ENCODE data around the gene MYH11.
"Not testable (repeated sequence)": the region's sequence is repeated elsewhere in the genome, so short reads cannot be mapped to it uniquely, and the experiment has no call there.

The MYH11 gene

DNA sequence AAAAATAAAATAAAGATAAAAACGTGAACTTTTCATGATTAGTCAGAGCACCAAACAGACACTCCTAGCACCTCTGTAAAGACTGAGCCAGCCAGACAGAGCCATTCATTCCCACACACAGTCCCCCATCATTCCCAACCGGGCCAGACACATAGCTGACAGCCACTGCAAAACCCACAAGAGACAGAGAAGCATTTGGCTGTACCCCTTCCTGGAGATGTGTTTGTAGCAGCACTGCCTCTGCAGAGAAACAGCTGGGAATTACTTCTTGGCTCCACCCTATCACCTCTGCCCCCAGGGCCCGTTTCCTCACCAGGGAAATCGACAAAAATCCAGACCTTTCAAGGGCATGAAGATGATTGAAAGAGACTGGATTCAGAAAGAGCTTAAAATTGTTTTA, 46.4 kb downstream of the MYH11 start:
- no peak for DNase-seq (ENCODE audit: low read depth)

DNA sequence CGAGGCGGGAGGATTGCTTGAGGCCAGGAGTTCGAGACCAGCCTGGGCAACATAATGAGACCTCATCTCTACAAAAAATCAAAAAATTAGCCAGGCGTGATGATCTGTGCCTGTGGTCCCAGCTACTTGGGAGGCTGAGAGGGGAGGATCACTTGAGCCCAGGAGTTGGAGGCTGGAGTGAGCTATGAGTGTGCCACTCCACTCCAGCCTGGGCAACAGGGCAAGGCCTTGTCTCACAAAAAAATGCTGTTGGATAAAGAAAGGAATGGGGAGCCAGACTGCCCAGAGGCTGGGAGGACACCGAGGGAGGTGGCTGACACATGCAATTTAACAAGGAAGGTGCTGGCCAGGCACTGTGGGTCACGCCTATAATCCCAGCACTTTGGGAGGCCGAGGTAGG, 47.5 kb downstream of the MYH11 start:
- DNase-seq (ENCODE audit: low read depth), result not testable (repeated sequence)

DNA sequence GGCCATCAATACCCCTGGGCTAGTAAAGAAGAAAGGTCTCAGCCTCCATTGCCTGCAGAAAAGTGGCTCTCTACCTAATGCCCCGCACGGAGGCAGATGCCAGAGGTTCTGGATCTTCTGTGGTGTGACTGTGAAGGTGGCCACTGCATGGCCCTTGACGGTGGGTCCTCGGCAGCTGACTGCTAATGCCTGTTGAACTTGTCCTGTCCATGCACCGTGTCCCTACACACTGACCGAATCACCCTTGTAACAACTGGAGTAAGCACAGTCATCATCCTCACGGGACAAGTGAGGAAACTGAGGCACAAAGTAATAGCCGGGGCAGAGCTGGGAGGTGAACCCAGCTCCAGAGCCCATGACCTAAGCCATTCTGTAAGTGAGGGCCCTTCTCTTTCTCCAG, 48.8 kb downstream of the MYH11 start:
- DNase-seq (ENCODE audit: low read depth), result no peak

DNA sequence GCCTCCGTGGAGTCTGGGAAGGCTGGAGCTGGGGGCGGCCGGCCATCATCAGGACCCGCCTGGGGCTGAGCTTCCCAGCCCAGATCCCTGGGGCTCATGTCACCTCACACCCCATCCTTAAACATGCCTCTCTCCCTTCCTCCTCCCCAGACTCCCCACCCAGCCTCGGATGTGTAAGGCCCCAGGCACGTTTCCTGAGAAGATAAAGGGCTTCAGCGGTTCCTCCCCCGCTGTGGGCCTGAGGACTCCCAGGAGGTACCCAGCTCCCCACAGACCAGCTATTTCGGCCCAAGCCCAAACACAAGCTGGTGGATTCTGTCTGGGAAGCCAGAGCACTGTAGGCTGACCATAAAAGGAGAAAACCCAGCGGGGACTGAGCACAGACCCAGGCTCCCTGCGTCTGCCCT, 49.2 kb downstream of the MYH11 start:
- no peak for DNase-seq (ENCODE audit: low read depth)

DNA sequence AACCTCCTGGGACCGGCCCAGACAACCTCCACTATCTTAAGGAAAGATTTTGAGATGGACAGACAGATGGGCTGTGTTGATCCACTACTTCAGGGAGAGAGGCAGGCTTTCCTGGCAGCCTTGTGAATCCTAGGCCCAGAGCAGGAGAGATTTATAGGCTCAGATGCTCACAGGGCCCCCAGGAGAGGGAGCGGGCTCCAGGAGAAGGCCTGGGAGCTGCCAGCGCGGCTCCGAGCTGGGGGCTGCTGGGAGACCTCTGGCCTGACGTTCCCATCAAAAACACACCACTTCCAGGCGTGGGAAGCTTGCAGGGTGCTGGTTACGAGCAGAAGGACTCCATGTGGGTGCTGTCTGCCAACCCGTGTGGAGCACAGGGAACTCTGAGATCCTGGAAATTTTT, 53.2 kb downstream of the MYH11 start:
- DNase-seq (ENCODE audit: low read depth), result no peak

DNA sequence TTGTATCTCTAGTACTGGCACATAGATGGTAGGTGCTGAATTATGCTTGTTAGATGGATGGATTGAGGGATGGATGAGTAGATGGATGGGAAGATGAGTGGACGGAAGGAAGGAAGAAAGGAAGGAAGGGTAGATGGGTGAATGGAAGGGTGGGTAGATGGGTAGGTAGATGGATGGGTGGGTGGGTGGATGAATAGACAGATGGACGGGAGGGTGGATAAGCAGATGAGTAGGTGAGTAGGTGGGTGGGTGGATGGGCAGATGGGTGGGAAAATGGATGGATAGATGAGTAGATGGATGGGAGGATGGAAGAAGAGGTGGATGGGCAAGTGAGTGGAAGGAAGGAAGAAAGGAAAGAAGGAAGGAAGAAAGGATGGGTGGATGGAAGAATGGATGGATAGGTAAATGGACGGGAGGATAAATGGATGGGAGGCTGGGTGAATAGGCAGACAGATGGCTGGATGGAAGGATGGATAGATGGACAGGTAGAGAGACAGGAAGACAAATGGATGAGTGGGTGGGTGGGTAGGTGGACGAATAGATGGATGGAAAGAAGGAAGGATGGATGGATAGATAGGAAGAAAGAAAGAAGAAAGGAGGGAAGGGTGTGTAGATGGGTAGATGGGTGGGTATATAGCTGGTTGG, 56.9 kb downstream of the MYH11 start:
- DNase-seq (ENCODE audit: low read depth), result no peak

DNA sequence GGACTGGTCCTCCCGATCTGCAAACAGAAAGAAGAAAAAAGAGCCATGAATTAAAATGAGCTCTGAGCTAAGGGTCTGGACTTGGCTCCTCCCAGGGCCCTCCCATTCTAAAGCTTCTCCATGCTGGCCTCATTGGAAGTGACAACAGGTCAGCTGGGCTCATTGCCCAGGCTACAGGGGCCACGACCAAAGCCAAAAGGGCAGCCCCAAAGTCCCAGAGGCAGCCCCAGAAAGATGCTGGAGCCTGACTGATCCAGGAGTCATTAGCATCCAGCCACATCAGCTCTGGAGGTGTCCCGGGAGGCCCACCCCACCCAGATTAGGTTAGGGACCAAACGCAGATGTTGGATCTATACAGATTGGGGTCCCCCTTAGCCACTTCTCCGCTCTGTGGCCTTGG, 58.2 kb downstream of the MYH11 start:
- no peak for DNase-seq (ENCODE audit: low read depth)

DNA sequence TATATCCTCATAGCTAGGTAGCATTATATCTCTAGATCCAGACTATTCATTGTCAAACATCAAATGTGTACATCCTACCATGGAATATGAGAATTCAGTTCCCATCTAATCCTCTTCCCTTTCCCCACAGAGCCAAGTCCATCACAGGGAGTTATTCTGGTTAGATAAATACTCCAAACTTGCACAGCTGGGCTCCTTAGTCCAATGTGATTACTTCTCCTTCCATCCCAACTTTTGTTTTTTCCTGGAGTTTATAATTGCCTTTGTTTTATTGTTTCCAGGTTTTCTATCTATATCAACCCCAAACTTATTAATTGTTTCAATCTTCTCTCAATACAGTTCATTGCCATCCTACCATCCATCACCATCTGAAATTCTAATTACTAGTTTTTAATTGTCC, 59.9 kb downstream of the MYH11 start:
- DNase-seq (ENCODE audit: low read depth), result no peak

DNA sequence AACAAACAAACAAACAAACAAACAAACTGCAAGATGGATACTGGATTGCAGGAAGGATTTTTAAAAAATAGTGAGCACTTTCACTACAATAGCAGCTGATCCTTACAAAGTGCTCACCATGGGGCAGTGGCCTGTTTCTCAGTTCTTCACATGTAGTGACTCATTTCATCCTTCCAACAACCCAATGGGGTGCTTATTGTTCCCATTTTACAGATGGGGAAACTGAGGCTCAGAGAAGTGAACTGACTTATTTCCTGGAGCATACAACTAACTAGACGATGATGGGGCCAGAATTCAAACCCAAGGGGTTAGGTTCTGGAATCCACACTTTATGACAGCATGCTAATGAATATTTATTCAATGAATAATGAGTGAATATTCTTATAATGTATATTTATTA, 61.2 kb downstream of the MYH11 start:
- DNase-seq (ENCODE audit: low read depth), result no peak

DNA sequence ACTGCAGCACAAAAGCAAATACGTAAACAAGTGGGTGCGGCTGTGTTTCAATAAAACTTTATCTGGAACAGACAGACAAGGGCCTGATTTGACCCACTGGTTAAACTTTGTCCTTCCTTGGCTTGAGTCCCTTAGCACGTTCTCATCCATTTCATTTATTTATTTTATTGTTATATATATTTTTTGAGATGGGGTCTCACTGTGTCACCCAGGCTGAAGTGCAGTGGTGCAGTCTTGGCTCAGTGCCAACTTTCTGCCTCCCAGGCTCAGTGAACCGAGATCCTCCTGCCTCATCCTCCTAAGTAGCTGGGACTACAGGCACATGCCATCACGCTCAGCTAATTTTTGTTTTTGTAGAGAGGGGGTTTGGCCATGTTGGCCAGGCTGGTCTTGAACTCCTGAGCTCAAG, 64.3 kb downstream of the MYH11 start:
- no peak for DNase-seq (ENCODE audit: low read depth)

DNA sequence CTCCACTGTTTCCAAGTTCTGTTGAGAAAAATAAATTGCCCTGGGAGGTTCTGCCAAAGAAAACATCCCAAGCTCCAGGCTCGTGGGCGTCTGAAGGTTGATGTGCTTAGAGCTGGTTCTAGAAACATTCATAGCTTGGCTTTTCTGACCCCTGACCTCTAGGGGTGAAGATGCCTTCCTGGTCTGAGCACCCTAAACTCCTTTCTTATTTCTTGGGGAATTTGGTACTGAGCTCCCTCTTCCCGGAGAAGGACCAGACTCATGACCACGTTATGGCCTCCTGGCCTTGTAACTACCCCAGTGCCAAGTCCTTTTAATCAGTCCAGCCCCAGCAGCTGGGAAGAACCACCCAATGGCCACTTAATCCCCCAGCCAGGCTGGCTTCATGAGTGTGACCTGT, 66.4 kb downstream of the MYH11 start:
- no peak for DNase-seq (ENCODE audit: low read depth)

DNA sequence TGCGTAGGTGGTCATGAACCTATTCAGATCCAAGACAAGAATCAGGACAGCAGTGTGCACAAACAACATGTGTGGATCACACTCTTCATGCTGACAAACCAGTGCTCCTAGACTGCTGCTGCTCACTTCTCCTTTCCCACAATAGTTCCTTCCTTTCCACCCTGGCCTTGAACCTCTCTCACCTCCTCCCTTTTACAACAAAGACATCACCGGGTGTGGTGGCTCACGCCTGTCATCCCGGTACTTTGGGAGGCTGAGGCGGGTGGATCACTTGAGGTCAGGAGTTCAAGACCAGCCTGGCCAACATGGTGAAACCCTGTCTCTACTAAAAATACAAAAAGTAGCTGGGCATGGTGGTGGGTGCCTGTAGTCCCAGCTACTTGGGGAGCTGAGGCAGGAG, 67.0 kb downstream of the MYH11 start:
- not testable (repeated sequence) for DNase-seq (ENCODE audit: low read depth)

DNA sequence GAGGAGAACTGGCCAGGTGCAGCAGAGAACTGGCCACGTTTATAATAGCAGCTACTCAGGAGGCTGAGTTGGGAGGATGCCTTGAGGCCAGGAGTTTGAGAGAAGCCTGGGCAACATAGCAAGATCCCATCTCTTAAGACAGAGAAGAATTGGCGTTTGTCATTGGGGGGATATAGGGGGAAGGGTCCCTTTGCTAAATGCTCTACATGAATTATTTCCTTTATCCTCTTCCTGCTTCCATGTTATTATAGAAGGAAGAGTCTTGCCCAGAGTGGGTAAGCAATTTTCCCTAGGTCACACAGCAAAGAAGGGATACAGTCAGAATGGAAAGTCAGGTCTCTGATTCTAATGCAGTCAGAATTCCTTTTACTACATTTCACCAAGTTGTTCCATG, 68.0 kb downstream of the MYH11 start:
- no peak for DNase-seq (ENCODE audit: low read depth)

DNA sequence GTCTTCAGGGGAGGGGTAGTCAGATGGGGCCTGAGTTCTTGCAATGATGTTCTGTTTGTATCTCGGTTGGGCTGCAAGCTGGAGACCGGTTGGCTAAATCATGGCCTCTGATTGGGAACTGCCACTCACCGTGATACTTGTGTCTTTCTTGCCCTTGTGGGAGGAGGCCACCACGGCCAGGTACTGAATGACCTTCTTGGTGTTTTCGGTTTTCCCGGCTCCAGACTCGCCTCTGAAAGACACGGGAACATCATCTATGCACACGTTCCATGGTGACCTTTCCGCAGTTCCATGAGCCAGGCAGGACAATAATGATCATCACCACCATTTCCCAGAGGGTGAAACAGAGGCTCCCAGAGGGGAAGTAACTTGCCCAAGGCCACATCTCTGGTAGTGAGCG, 70.3 kb downstream of the MYH11 start:
- DNase-seq (ENCODE audit: low read depth), result no peak

DNA sequence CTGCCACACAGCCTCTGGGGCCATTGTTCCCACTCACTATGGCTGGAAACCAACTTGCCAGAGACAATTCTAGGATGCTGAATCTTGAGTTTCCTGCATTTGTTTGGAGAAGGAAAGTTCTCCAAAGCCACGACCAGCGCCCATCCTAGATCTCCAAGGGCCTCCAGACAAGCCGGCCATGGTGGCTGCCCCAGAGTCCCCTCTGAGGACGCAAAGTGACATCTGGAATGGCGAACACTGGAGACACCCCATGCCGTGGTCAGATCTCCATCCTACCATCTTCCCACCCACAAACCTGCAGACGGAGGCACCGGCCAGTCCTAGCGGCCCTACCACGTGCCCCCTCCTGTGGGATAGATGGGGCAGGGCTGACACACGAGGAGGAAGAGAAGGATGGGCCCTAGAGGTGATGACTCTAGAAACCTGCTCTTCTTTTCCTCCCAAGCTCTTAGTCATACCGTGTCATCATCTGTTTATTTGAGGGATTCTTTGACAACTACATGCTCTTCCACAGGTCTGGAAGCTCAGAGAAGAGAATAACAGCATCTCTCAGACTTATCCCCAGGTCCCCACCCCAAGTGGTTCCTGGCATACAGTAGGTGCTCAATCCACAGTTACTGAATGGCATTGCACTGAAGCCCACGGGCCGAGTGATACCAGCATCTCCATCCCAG, 71.3 kb downstream of the MYH11 start:
- DNase-seq (ENCODE audit: low read depth), result no peak

DNA sequence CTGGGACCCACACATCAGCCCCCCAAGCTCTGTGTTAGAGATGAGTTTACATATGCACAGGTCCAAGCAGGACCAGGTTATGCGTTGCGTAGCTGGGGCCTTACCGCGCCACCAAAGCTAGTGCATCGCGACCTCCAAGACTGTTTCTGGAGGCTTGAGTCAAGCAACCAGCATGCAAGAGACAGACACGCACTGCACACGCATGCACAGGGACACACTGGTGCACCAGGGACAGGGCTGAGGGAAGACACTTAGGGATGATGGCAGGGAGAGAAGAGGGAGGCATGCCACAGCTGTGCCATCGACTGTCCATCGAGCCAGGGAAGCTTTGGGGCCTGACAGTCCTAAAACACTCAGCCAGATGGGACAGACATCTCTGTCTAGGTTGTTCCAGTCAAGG, 72.8 kb downstream of the MYH11 start:
- DNase-seq (ENCODE audit: low read depth), result no peak

DNA sequence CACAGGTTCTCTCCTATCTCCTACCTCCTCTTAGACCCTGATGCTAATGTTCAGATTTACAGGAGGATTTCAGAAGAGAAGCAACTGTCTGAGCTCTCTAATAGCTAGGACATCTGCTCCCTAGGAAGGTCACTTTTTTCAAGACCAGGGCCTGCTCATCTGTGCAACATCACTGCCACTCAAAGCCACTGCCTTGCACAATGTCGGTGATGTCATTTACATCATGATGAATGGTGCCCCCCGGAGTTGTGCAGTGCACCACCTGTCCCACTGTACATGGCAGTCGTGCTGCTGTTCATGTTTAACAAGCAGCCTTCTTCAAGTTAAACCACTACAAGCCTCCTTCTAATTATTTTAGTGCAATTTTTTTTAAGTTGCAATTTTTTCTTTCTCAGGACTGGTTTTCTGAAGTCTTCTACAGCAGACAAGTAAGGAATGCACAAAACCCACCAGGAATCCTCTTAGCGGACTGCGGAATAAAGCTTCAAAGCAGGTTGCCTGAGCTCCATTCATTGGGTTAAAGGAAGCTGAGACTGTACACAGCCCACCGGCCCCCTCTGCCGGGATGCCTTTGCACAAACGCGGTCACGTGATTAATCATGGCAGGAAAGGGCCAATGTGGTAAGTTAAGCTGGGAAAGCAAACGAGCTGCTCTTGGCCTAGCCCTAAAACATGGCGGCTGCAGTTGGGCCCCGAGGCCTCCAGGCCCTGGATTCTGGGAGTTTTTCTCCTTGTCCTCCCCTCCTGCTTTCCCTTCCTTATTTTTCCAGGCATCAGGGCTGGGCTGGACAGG, 74.1 kb downstream of the MYH11 start:
- DNase-seq (ENCODE audit: low read depth), result no peak

DNA sequence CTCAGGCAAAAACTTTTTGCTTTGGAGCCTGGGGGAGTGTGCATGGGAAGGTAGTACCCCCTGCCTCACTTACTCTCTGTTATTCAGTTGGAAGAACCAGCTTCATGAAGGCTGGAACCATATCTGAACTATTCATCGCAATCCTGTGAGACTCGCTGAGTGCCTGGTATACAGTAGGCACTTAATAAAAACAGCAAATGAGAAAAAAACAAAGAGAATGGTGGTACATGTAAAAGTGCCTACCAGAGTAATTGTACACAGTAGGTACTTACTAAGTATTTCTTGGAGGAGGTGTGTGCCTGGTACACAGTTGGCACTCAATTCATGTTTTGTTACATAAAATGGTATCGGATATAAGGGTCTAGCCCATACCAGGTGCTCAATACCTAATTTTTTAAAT, 75.2 kb downstream of the MYH11 start:
- no peak for DNase-seq (ENCODE audit: low read depth)

DNA sequence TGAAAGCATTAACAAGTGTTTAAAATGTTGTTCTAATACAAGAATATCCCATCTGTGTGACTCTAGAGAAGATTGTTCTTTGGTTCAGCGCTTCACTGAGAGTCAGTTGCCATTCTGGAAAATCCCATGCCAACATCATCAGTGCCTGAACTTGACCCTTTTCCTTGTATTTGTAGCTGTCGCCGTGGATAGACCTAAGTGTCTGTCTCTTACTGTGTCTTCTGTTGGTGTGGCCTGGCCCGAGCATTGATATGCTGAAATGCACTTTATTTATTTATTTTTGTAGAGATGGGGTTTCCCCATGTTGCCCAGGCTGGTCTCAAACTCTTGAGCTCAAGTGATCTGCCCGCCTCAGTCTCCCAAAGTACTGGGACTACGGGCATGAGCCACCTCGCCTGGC, 76.0 kb downstream of the MYH11 start:
- DNase-seq (ENCODE audit: low read depth), result no peak

DNA sequence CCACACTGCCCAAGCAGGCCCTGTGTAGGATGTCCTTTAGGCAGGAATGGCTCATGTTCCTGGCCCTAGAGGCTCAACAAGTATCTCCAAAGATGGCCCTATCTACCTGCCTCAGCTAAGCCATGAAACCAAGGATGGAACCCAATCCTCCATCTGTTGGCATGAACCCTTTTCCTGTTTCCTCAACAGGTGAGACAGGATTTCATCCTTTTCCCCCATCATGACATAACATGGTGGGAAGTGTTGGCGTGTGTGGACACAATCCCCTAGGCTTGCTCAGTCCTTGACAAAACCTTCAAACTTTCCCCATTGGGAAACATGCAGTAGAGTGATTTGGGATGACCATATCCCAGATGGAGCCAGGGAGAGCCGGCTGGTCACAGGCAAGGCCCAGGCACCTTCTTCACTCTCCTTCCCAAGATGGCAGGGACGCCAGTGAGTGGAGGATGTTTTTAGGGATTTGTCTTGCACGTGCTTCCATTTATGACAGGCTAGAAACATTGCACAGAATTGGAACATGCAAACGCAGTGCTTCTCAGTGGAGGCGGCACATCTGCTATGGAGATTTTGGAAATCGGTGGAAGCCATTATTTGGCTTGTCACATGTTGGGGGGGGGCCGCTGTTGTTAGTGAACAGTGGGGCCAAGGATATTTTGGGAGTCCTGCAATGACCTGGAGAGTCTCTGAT, 77.0 kb downstream of the MYH11 start:
- DNase-seq (ENCODE audit: low read depth), result no peak

DNA sequence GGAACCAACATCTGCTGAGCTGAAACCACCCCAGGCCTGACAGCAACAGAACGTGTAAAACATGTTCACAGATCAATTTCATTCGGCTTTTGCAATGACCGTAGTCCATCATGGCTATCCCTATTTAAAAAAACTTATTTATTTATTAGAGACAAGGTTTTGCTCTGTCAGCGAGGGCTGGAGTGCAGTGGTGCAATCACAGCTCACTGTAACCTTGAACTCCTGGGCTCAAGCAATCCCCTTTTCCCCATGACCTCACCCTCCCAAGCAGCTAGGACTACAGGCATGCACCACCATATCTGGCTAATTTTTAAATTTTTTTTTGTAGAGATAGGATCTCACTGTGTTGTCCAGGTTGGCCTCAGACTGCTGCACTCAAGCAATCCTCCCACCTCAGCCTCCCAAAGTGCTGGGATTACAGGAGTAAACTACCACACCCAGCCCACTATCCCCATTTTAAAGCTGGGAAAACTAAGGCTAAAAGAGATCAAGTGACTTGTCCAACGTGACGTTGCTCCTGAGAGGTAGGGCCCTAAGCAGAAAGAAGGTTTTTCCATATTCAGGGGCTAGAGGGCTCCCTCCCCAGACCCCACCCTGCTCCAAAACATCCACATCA, 77.7 kb downstream of the MYH11 start:
- no peak for DNase-seq (ENCODE audit: low read depth)

DNA sequence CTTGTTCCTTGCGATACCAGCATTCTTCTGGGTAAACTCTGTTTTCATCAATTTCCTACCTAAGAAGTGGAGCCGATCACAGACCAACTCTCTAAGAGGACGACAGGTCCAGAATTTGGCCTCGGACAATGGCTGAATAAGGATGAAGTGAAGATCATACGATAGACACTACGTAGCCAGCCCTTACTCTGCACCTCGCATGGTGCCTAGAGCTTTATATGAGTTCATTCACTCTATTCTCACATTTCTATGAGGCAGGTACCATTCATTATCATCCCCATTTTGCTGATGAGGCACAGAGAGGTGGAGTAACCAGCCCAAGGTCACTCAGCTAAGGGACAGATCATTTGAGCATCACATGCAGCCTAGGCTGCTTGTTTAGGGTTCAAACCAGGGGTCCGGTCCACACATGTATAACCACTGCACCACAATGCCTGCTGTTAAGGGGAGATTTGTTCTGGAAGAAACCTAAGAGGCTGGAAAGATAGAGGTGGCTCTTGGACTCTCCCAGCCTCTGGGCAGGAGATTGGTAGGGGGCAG, 78.6 kb downstream of the MYH11 start:
- no peak for DNase-seq (ENCODE audit: low read depth)

All from fibroblast of the conjunctiva (primary cell).